Psoas muscle (tissue), 8 donors: ENCODE data around the gene PLD3. TPM values are rescaled to one million over a fixed set of nuclear protein-coding genes. Genes with fewer than 3 reads are reported as not detected.
A peak's percentile ranks its signal among the peaks of the same experiment; 100 is the strongest.

Source experiments
- ATAC-seq, 4 donors: fragments of 200-7000 bp; cut with Tn5 transposase; one replicate each; pipeline ENCODE4 v1.9.1; 2020; ENCODE audit warnings: moderate library complexity in 3 of 4, mild to moderate bottlenecking in 2 of 4
- DNase-seq, 2 donors: peaks; one replicate each; pipeline ENCODE4 v3.0.0-alpha.2; 2020
- H3K27ac ChIP-seq: fragments of 200-600 bp; one replicate; pipeline ENCODE4 v1.8.0; 2022
- H3K27me3 ChIP-seq, 3 donors: fragments of 200-600 bp in 1 of 3; one replicate each; pipeline versions ENCODE4 v1.6.1 to v1.8.0; 2013 to 2022; ENCODE audit warnings: low read length in 2 of 3, mild to moderate bottlenecking in 2 of 3, moderate library complexity in 1 of 3; ENCODE audit not compliant: insufficient read depth in 3 of 3
- H3K36me3 ChIP-seq, 2 donors: fragments of 200-600 bp in 1 of 2; one replicate each; pipeline versions ENCODE4 v1.6.1 to v1.8.0; 2013 to 2022; ENCODE audit warnings: low read depth in 1 of 2, mild to moderate bottlenecking in 1 of 2, moderate library complexity in 1 of 2; ENCODE audit not compliant: insufficient read depth in 1 of 2
- H3K4me1 ChIP-seq: fragments of 200-600 bp; one replicate; pipeline ENCODE4 v1.8.0; 2022
- H3K4me3 ChIP-seq: fragments of 200-600 bp; one replicate; pipeline ENCODE4 v1.8.0; 2022; ENCODE audit warnings: mild to moderate bottlenecking
- H3K9me3 ChIP-seq: fragments of 200-600 bp; one replicate; pipeline ENCODE4 v1.8.0; 2022
- WGBS, 3 donors: extraction: QIAGEN DNeasy Blood & Tissue Kit; methylation state at CpG; one replicate each; pipeline versions ENCODE4 v1.1.6 to v1.1.7; 2013; 5-methylcytosine and 5-hydroxymethylcytosine counted together
- intact Hi-C, 2 donors: fragments of 100-400 bp; cut with DNase I; formaldehyde crosslinking; loops; one replicate each; pipeline versions ENCODE4 v1.11.0 to v1.14.2; 2022
- polyA plus RNA-seq, 3 donors: library from polyadenylated mRNA; stranded (reverse); fragments of 200-250 nt; gene quantifications; one replicate each; pipeline ENCODE4 v1.2.3, GENCODE V29; 2013
- total RNA-seq, 4 donors: library from RNA; stranded (reverse); fragmentation: NEBNext Ultra II Directional in 2 of 4; extraction: Animal tissue kit (Norgen Biotek cat#: 25700) in 2 of 4; gene quantifications; one replicate each; pipeline versions ENCODE4 v1.2.1 to v1.2.4, GENCODE V29; 2021 to 2023
- TF ChIP-seq, protein P1 (sequence below): fragments of 200-600 bp; IDR thresholded peaks from one replicate; pipeline ENCODE4 v1.8.0; 2022; ENCODE audit warnings: antibody characterized with exemption
- donor health status: healthy with polysubstance abuse.
- donor health status: DM: no; HTN: no; CAD: no; lungs with moderate emphysema.
- donor health status: Bipolar disorder and iron deficiency.
- donor health status: healthy.
- donor health status: DM: yes; HTN: yes; CAD: no.
- donor health status: DM: no; HTN: no; CAD: no.
- donor health status: DM: no; HTN: no; CAD: no.
- donor health status: DM: yes; HTN: yes; CAD: no.

PLD3 gene
- total and polyA plus RNA-seq, 7 donors = 60.2 to 116 (median 84.2) TPM

DNA sequence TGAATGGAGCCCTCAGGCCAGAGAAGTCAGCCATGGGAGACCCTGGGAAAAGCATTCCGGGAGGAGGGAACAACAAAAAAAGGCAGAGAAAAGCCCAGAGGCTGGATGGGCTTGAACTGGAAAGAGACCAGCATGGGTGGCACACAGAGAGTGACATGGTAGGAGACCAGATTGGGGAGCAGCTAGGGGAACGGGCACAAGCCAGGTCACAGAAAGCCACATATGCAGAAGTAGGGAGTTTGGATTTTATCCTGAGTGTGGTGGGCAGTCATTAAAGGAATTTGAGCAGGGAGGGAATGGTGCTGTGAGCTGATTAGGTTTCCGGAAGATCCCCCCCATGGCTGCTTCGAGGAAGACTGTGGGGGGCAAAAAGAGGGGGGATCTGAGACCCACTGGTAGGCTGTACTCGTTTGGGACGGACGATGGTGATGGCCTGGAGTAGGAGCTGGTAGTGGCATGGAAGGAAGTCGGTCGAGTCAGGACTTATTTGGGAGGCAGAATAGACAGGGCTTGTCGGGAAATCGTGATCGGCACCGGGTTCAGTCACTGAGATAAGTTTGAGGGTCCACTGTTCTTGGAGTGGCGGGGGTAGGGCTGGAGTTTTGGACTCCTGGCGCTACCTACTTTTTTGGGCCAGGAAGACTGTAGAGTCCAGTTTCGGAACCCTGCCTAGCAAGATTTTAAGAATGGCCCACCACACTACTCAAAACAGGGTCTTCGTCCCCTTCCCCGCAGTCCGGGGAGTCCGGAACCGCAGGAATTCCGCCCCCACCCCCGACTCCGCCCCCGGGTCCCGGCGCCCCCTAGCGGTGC lies 76.3 kb downstream of the PLD3 start:
- DNase-seq (no peak), ATAC-seq (no peak)
- Histone ChIP-seq H3K36me3 (peaks cover 0 to 21% of the 10 kb centered on the region in 2 donors), H3K4me1 (peaks cover 29% of the 10 kb centered on the region), H3K9me3 (no peaks in the 10 kb centered on the region), H3K4me3 (peak overlapping the region; percentile 88), H3K27me3 (no peaks in the 10 kb centered on the region), H3K27ac (peak overlapping the region; percentile 99)
- WGBS, 3 donors = 0 to 2% (median 1%) methylated on average over 27 to 28 of the region's 28 CpGs
- intact Hi-C loops = loop anchor here in 1 of 2 donors (1.0 kb wide), 1 partner anchor 18 kb away; no protein-coding TSS in a partner anchor
- TF ChIP-seq, protein P1, sequence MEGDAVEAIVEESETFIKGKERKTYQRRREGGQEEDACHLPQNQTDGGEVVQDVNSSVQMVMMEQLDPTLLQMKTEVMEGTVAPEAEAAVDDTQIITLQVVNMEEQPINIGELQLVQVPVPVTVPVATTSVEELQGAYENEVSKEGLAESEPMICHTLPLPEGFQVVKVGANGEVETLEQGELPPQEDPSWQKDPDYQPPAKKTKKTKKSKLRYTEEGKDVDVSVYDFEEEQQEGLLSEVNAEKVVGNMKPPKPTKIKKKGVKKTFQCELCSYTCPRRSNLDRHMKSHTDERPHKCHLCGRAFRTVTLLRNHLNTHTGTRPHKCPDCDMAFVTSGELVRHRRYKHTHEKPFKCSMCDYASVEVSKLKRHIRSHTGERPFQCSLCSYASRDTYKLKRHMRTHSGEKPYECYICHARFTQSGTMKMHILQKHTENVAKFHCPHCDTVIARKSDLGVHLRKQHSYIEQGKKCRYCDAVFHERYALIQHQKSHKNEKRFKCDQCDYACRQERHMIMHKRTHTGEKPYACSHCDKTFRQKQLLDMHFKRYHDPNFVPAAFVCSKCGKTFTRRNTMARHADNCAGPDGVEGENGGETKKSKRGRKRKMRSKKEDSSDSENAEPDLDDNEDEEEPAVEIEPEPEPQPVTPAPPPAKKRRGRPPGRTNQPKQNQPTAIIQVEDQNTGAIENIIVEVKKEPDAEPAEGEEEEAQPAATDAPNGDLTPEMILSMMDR = no peak

DNA sequence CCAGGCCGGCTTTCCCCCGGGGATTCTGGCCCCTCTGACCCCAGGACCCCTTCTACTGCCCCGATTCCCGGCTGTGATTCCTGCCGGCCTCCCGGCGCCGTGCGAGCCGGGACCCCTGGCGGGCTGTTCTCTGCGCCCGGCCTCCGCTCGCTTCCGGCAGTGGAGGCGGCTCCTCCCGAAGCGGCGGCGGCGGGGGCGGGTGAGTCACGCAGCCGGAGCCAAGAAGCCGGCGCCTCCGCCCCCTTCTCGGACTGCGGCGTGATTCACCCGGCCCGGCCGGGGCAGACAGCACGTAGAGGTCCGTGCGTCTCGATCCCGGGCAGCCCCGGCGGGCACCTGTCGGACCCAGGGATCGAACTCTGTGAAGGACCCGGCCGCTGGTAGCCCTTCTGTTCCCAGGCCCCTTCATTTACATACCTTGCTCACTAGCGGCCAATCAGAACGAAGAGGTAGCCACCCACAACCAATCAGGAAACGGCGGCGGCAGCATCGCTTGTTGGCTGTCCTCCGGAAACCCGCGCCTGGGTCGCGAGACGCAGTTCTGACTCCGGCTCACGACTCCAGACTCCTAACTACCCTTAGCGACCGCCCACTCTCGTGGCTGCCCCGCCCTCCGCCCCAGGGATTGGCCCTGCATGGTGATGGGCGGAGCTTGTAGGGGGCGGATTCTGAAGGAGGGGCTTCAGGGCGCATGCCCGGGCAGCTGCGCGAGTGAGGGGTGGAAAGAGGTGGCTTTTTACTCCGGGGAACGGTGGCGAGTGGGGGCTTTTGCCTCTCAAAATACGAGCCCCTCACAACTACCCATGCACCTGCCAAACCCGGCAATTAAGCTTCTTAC lies 77.2 kb downstream of the PLD3 start, which contains the start of gene SERTAD1:
Gene SERTAD1, minus strand, starts transcription at position 543 of the 838 bp plus-strand sequence. CDS start 2,446 bp downstream, outside the sequence.
- TF ChIP-seq, protein P1 = peak; percentile 71
- Histone ChIP-seq H3K9me3 (no peaks in the 10 kb centered on the region), H3K4me3 (peak within 1 kb of the TSS; percentile 88), H3K27ac (peak within 1 kb of the TSS; percentile 99), H3K4me1 (peaks cover 29% of the 10 kb centered on the region), H3K36me3 (peaks cover 0 to 21% of the 10 kb centered on the region in 2 donors), H3K27me3 (no peaks in the 10 kb centered on the region)
- intact Hi-C loops = no loop called here
- 0 to 1% (median 0%) methylated on average over 69 to 75 of the region's 75 CpGs for WGBS, 3 donors
- DNase-seq (peak; percentile 99 to 100), ATAC-seq (peak; percentile 85 to 88 (median 86))

Other genes with a start within 250 kb of the PLD3 start
- gene MAP3K10, start 157.3 kb upstream of the PLD3 start, total RNA-seq = 10 to 100 TPM; 18.6 to 22.2 (median 19.5) TPM
- gene MAP3K10, start 157.3 kb upstream of the PLD3 start, polyA plus RNA-seq = 10 to 100 TPM; 10.7 to 35.1 (median 16.0) TPM
- not detected for gene TTC9B, start 130.3 kb upstream of the PLD3 start, total RNA-seq
- under 1 TPM in 1 of 3 donors, not detected in 2; 0.06 TPM for gene TTC9B, start 130.3 kb upstream of the PLD3 start, polyA plus RNA-seq
- not detected for gene CCNP, start 122.0 kb upstream of the PLD3 start, total RNA-seq
- under 1 TPM in 1 of 3 donors, not detected in 2; 0.04 TPM for gene CCNP, start 122.0 kb upstream of the PLD3 start, polyA plus RNA-seq
- 100 to 1,000 TPM; 135 to 194 (median 173) TPM for gene AKT2, start 63.4 kb upstream of the PLD3 start, total RNA-seq
- gene AKT2, start 63.4 kb upstream of the PLD3 start, polyA plus RNA-seq = 100 to 1,000 TPM in 1 of 3 donors, 10 to 100 TPM in 2; 81.8 to 139 (median 98.0) TPM
- gene C19orf47, start 298 bp upstream of the PLD3 start, total RNA-seq = 100 to 1,000 TPM; 220 to 299 (median 285) TPM
- 100 to 1,000 TPM; 368 to 436 (median 429) TPM for gene C19orf47, start 298 bp upstream of the PLD3 start, polyA plus RNA-seq
- under 1 TPM in 2 of 4 donors, not detected in 2; 0.08 to 0.11 TPM for gene HIPK4, start 41.5 kb downstream of the PLD3 start, total RNA-seq
- under 1 TPM in 1 of 3 donors, not detected in 2; 0.03 TPM for gene HIPK4, start 41.5 kb downstream of the PLD3 start, polyA plus RNA-seq
- gene PRX, start 64.7 kb downstream of the PLD3 start, total RNA-seq = 1 to 10 TPM; 1.4 to 3.3 (median 2.8) TPM
- 1 to 10 TPM; 1.9 to 2.1 (median 2.1) TPM for gene PRX, start 64.7 kb downstream of the PLD3 start, polyA plus RNA-seq
- gene SERTAD1, start 77.3 kb downstream of the PLD3 start, total RNA-seq = 10 to 100 TPM; 10.5 to 24.0 (median 20.2) TPM
- gene SERTAD1, start 77.3 kb downstream of the PLD3 start, polyA plus RNA-seq = 10 to 100 TPM; 10.7 to 88.7 (median 17.3) TPM
- gene SERTAD3, start 95.6 kb downstream of the PLD3 start, total RNA-seq = 10 to 100 TPM; 16.0 to 29.0 (median 26.0) TPM
- gene SERTAD3, start 95.6 kb downstream of the PLD3 start, polyA plus RNA-seq = 10 to 100 TPM; 12.7 to 30.0 (median 13.8) TPM
- gene BLVRB, start 117.0 kb downstream of the PLD3 start, total RNA-seq = 100 to 1,000 TPM in 2 of 4 donors, 10 to 100 TPM in 2; 74.1 to 189 (median 114) TPM
- 100 to 1,000 TPM; 167 to 204 (median 172) TPM for gene BLVRB, start 117.0 kb downstream of the PLD3 start, polyA plus RNA-seq
- gene SPTBN4, start 118.3 kb downstream of the PLD3 start, total RNA-seq = 1 to 10 TPM; 1.8 to 4.7 (median 2.8) TPM
- 1 to 10 TPM in 2 of 3 donors, under 1 TPM in 1; 0.66 to 2.9 (median 2.8) TPM for gene SPTBN4, start 118.3 kb downstream of the PLD3 start, polyA plus RNA-seq
- 10 to 100 TPM; 12.4 to 17.4 (median 16.1) TPM for gene SHKBP1, start 228.2 kb downstream of the PLD3 start, total RNA-seq
- gene SHKBP1, start 228.2 kb downstream of the PLD3 start, polyA plus RNA-seq = 10 to 100 TPM; 14.0 to 21.7 (median 20.3) TPM